ENCODE results near the gene ELMOD3. TPM values are rescaled to one million over a fixed set of nuclear protein-coding genes. Genes with fewer than 3 reads are reported as not detected.
A peak's percentile ranks its signal among the peaks of the same experiment; 100 is the strongest.

Gene ELMOD3
- total RNA-seq, 1 donor from 2014 or later, result 14.3 TPM

- Mint-ChIP-seq H3K27ac (ENCODE audit: unreplicated experiment) (no peak overlapping the region), H3K36me3 (ENCODE audit: low read depth) (no peaks in the 10 kb centered on the region), H3K27me3 (ENCODE audit: low read depth) (no peaks in the 10 kb centered on the region), H3K9me3 (ENCODE audit: low read depth) (no peaks in the 10 kb centered on the region), H3K4me1 (ENCODE audit: low read depth) (peaks cover 20% of the 10 kb centered on the region), H3K4me3 (ENCODE audit: unreplicated experiment) (no peak overlapping the region)
- TF ChIP-seq CTCF (IDR thresholded peaks at IDR 0.05), result no peak
- DNase-seq (ENCODE audit: low spot score), result no peak
Measured at GRCh38 chr2:85431570-85432205, 77.1 kb downstream of the ELMOD3 start.

DNA sequence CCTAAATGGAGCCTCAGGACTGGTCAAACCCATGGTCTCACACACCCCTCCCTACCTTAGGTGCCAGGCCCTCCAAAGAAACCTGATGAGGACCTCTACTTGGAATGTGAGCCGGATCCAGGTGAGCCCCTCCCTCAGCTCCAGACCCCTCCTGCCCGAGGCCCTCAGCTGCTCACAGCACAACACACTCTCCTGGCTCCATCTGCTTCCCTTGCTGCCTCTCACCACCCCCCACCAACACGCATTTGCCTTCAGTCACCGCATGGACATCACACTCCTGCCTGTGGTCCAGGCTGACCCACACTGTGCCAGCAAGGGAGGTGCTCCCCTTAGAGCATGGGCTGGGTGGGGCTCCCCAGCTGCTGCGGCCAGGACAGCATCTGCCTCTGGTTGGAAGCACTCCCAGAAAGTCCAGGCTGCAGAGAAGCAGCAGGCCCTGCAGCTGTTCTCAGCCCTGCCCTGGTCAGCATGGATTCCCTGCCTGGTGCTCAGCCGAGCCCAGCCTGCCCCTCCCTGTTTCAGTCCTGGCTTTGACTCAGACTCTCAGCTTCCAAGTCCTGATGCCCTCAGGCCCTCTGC lies 79.0 kb downstream of the ELMOD3 start:
- peak overlapping the region; percentile 85 for H3K27ac Mint-ChIP-seq (ENCODE audit: unreplicated experiment)
- no peak for DNase-seq (ENCODE audit: low spot score)
- H3K4me3 Mint-ChIP-seq (ENCODE audit: unreplicated experiment), result no peak overlapping the region
- no peaks in the 10 kb centered on the region for H3K9me3 Mint-ChIP-seq (ENCODE audit: low read depth)
- no peaks in the 10 kb centered on the region for H3K27me3 Mint-ChIP-seq (ENCODE audit: low read depth)
- TF ChIP-seq CTCF (IDR thresholded peaks at IDR 0.05), result no peak
- peaks cover 35% of the 10 kb centered on the region for H3K4me1 Mint-ChIP-seq (ENCODE audit: low read depth)
- no peaks in the 10 kb centered on the region for H3K36me3 Mint-ChIP-seq (ENCODE audit: low read depth)

GRCh38 chr2:85434696-85435095 lies 80.1 kb downstream of the ELMOD3 start:
- TF ChIP-seq CTCF (IDR thresholded peaks at IDR 0.05), result no peak
- H3K27me3 Mint-ChIP-seq (ENCODE audit: low read depth), result no peaks in the 10 kb centered on the region
- no peaks in the 10 kb centered on the region for H3K9me3 Mint-ChIP-seq (ENCODE audit: low read depth)
- no peaks in the 10 kb centered on the region for H3K36me3 Mint-ChIP-seq (ENCODE audit: low read depth)
- peaks cover 35% of the 10 kb centered on the region for H3K4me1 Mint-ChIP-seq (ENCODE audit: low read depth)
- no peak overlapping the region for H3K4me3 Mint-ChIP-seq (ENCODE audit: unreplicated experiment)
- H3K27ac Mint-ChIP-seq (ENCODE audit: unreplicated experiment), result no peak overlapping the region
- no peak for DNase-seq (ENCODE audit: low spot score)

- DNase-seq (ENCODE audit: low spot score), result no peak
- Mint-ChIP-seq H3K36me3 (ENCODE audit: low read depth) (no peaks in the 10 kb centered on the region), H3K4me3 (ENCODE audit: unreplicated experiment) (no peak overlapping the region), H3K27me3 (ENCODE audit: low read depth) (no peaks in the 10 kb centered on the region), H3K27ac (ENCODE audit: unreplicated experiment) (no peak overlapping the region), H3K4me1 (ENCODE audit: low read depth) (peaks cover 35% of the 10 kb centered on the region), H3K9me3 (ENCODE audit: low read depth) (no peaks in the 10 kb centered on the region)
- no peak for TF ChIP-seq CTCF (IDR thresholded peaks at IDR 0.05)
Measured at GRCh38 chr2:85435220-85435958, 80.8 kb downstream of the ELMOD3 start.

GRCh38 chr2:85435981-85436835 lies 81.6 kb downstream of the ELMOD3 start:
- Mint-ChIP-seq H3K9me3 (ENCODE audit: low read depth) (no peaks in the 10 kb centered on the region), H3K4me3 (ENCODE audit: unreplicated experiment) (no peak overlapping the region), H3K4me1 (ENCODE audit: low read depth) (peaks cover 35% of the 10 kb centered on the region), H3K36me3 (ENCODE audit: low read depth) (no peaks in the 10 kb centered on the region), H3K27ac (ENCODE audit: unreplicated experiment) (peak overlapping the region; percentile 94), H3K27me3 (ENCODE audit: low read depth) (no peaks in the 10 kb centered on the region)
- TF ChIP-seq CTCF (IDR thresholded peaks at IDR 0.05), result peak; percentile 17
- no peak for DNase-seq (ENCODE audit: low spot score)

Measured in chondrocyte (in vitro differentiated cells).